HepG2 (cell line): ENCODE results near the gene PLPPR2. TPM values are rescaled to one million over a fixed set of nuclear protein-coding genes. Genes with fewer than 3 reads are reported as not detected.

Source experiments
- AGO2 ChIP-seq: fragments of 200-400 bp; formaldehyde crosslinking; optimal IDR thresholded peaks from 2 replicates; pipeline ENCODE3; 2017; ENCODE audit warnings: mild to moderate bottlenecking, low read depth, low read length, moderate library complexity
- ATF5 ChIP-seq: sonication (generic); formaldehyde crosslinking; IDR thresholded peaks from 2 replicates; pipeline ENCODE4 v1.4.0; 2020; ENCODE audit warnings: mild to moderate bottlenecking, low read depth, missing genetic modification reagents
- ATF7 ChIP-seq, 2 experiments: fragments of 450-650 bp in 1 of 2; sonication (generic) in 1 of 2; formaldehyde crosslinking in 1 of 2; IDR thresholded peaks; 2 replicates each; pipeline versions ENCODE4 v1.4.0 to v1.6.1; 2016 to 2020; ENCODE audit warnings: antibody characterized with exemption in 1 of 2, mild to moderate bottlenecking in 1 of 2, missing genetic modification reagents in 1 of 2
- CC2D1A ChIP-seq: sonication (generic); formaldehyde crosslinking; IDR thresholded peaks from 2 replicates; pipeline ENCODE4 v1.8.1; 2023; ENCODE audit warnings: mild to moderate bottlenecking, missing genetic modification reagents
- CREM ChIP-seq, 2 experiments: sonication (generic) in 1 of 2; formaldehyde crosslinking in 1 of 2; IDR thresholded peaks; 2 replicates each; pipeline versions ENCODE4 v1.4.0 to v1.6.1; 2016 to 2020; ENCODE audit warnings: antibody characterized with exemption in 1 of 2, mild to moderate bottlenecking in 1 of 2, missing genetic modification reagents in 1 of 2
- FOXK2 ChIP-seq: fragments of 450-650 bp; IDR thresholded peaks from 2 replicates; pipeline ENCODE4 v1.6.1; 2016
- HES4 ChIP-seq: sonication (generic); formaldehyde crosslinking; IDR thresholded peaks from 2 replicates; pipeline ENCODE4 v1.9.0; 2021; ENCODE audit warnings: mild to moderate bottlenecking, missing genetic modification reagents, borderline replicate concordance
- HIVEP1 ChIP-seq: sonication (generic); formaldehyde crosslinking; IDR thresholded peaks from 2 replicates; pipeline ENCODE4 v1.4.0; 2020; ENCODE audit warnings: mild to moderate bottlenecking, missing genetic modification reagents
- HMGXB4 ChIP-seq, 2 experiments: sonication (generic) in 1 of 2; formaldehyde crosslinking in 1 of 2; IDR thresholded peaks; 2 replicates each; pipeline versions ENCODE4 v1.4.0 to v1.6.1; 2018 to 2020; ENCODE audit warnings: missing genetic modification reagents in 2 of 2, borderline replicate concordance in 1 of 2, low read depth in 1 of 2, mild to moderate bottlenecking in 1 of 2, missing biosample characterization in 1 of 2
- MLLT10 ChIP-seq: sonication (generic); formaldehyde crosslinking; IDR thresholded peaks from 2 replicates; pipeline ENCODE4 v1.4.0; 2020; ENCODE audit warnings: missing genetic modification reagents
- NKX3-1 ChIP-seq: sonication (generic); formaldehyde crosslinking; IDR thresholded peaks from 2 replicates; pipeline ENCODE4 v1.5.0; 2020; ENCODE audit warnings: missing genetic modification reagents
- NR2F1 ChIP-seq, 2 experiments: fragments of 450-650 bp in 1 of 2; formaldehyde crosslinking in 1 of 2; IDR thresholded peaks; 2 replicates each; pipeline versions ENCODE4 v1.5.0 to v1.6.1; 2016 to 2020; ENCODE audit warnings: mild to moderate bottlenecking in 1 of 2, missing compliant biosample characterization in 1 of 2, missing genetic modification reagents in 1 of 2, moderate library complexity in 1 of 2
- NR2F2 ChIP-seq: IDR thresholded peaks from 2 replicates; pipeline ENCODE4 v1.6.1; 2012; ENCODE audit warnings: low read depth, inconsistent platforms, borderline replicate concordance
- REXO4 ChIP-seq: sonication (generic); formaldehyde crosslinking; IDR thresholded peaks from 2 replicates; pipeline ENCODE4 v1.8.0; 2022; ENCODE audit warnings: missing genetic modification reagents, mild to moderate bottlenecking, borderline replicate concordance
- SOX5 ChIP-seq: IDR thresholded peaks from 2 replicates; pipeline ENCODE4 v1.6.1; 2016; ENCODE audit warnings: borderline replicate concordance
- TBP ChIP-seq: sonication (generic); formaldehyde crosslinking; IDR thresholded peaks from 2 replicates; pipeline ENCODE4 v1.5.0; 2020; ENCODE audit warnings: missing genetic modification reagents
- USF2 ChIP-seq, 2 experiments: sonication (generic) in 1 of 2; formaldehyde crosslinking in 1 of 2; IDR thresholded peaks; 2 replicates each; pipeline versions ENCODE4 v1.5.1 to v1.6.1; 2011 to 2020; ENCODE audit warnings: borderline replicate concordance in 1 of 2, low read depth in 1 of 2, low read length in 1 of 2, mild to moderate bottlenecking in 1 of 2, missing genetic modification reagents in 1 of 2, moderate library complexity in 1 of 2
- ZBTB8A ChIP-seq: sonication (generic); formaldehyde crosslinking; IDR thresholded peaks from 2 replicates; pipeline ENCODE4 v1.4.0; 2020; ENCODE audit warnings: mild to moderate bottlenecking, low read depth, missing genetic modification reagents, borderline replicate concordance
- ZNF251 ChIP-seq: sonication (generic); formaldehyde crosslinking; IDR thresholded peaks from 2 replicates; pipeline ENCODE4 v1.9.0; 2021; ENCODE audit warnings: mild to moderate bottlenecking, missing genetic modification reagents
- ZNF33A ChIP-seq: sonication (generic); formaldehyde crosslinking; IDR thresholded peaks from 2 replicates; pipeline ENCODE4 v1.5.1; 2020; ENCODE audit warnings: missing genetic modification reagents, mild to moderate bottlenecking, moderate library complexity, borderline replicate concordance
- ZNF550 ChIP-seq: sonication (generic); formaldehyde crosslinking; IDR thresholded peaks from 2 replicates; pipeline ENCODE4 v1.4.0; 2020; ENCODE audit warnings: mild to moderate bottlenecking, missing genetic modification reagents, borderline replicate concordance
- ZNF569 ChIP-seq: sonication (generic); formaldehyde crosslinking; IDR thresholded peaks from 2 replicates; pipeline ENCODE4 v1.5.0; 2020; ENCODE audit warnings: mild to moderate bottlenecking, missing genetic modification reagents, moderate library complexity, borderline replicate concordance
- ZNF672 ChIP-seq: sonication (generic); formaldehyde crosslinking; IDR thresholded peaks from 2 replicates; pipeline ENCODE4 v1.8.1; 2022; ENCODE audit warnings: missing genetic modification reagents
- ZNF773 ChIP-seq: sonication (generic); formaldehyde crosslinking; IDR thresholded peaks from 2 replicates; pipeline ENCODE4 v1.4.0; 2020; ENCODE audit warnings: missing genetic modification reagents, borderline replicate concordance
- ZNF777 ChIP-seq: sonication (generic); formaldehyde crosslinking; IDR thresholded peaks from 2 replicates; pipeline ENCODE4 v1.4.0; 2020; ENCODE audit warnings: missing genetic modification reagents
- polyA plus RNA-seq, 8 experiments: library from polyadenylated mRNA; depleted of rRNA in 3 of 8; stranded (reverse) in 7 of 8; unstranded in 1 of 8; fragments of >200 nt; fragmentation: Illumina TruSeq in 4 of 8; extraction: Trizol in 4 of 8; gene quantifications; 2 replicates each; pipeline versions ENCODE4 v1.2.1 to v1.2.3, GENCODE V29; 2011 to 2016; ENCODE audit warnings: low read depth in 4 of 8, missing spikeins in 1 of 8, mixed read lengths in 1 of 8; ENCODE audit not compliant: insufficient read depth in 1 of 8
- total RNA-seq, 5 experiments: library from RNA; depleted of rRNA; stranded (reverse); fragments of >200 nt; fragmentation: Illumina TruSeq; extraction: Trizol; gene quantifications; 2 replicates each; pipeline ENCODE4 v1.2.3, GENCODE V29; 2016; ENCODE audit warnings: low read depth in 1 of 5

PLPPR2 gene
- total and polyA plus RNA-seq, 2 of the 13 experiments (the other 11 are each of a cell fraction or from before 2014, with no cell fraction given), result 1.5 to 2.1 TPM

- no peak for TF ChIP-seq USF2 (IDR thresholded peaks at IDR 0.05; ENCODE audit: low read depth, low read length)
- TF ChIP-seq USF2 (CRISPR knock-in tag; IDR thresholded peaks at IDR 0.05; ENCODE audit: borderline replicate concordance), result no peak
- TF ChIP-seq ZNF33A (CRISPR knock-in tag), result no peak
- TF ChIP-seq CREM (IDR thresholded peaks at IDR 0.05), result no peak
- TF ChIP-seq CREM (CRISPR knock-in tag; IDR thresholded peaks at IDR 0.05), result no peak
- no peak for TF ChIP-seq CC2D1A (CRISPR knock-in tag)
- TF ChIP-seq ZNF569 (CRISPR knock-in tag), result no peak
- TF ChIP-seq SOX5 (CRISPR knock-in tag), result no peak
- TF ChIP-seq ZNF251 (CRISPR knock-in tag), result no peak
- no peak for TF ChIP-seq ATF7 (IDR thresholded peaks at IDR 0.05)
- no peak; the same call in 1 of the 2 replicates for TF ChIP-seq ATF7 (CRISPR knock-in tag; IDR thresholded peaks at IDR 0.05)
- TF ChIP-seq ZNF773 (CRISPR knock-in tag), result no peak
- no peak for TF ChIP-seq ATF5 (CRISPR knock-in tag)
- TF ChIP-seq ZNF672 (CRISPR knock-in tag), result no peak
- no peak for TF ChIP-seq ZNF550
- TF ChIP-seq ZBTB8A (CRISPR knock-in tag), result no peak
- no peak for TF ChIP-seq HES4 (CRISPR knock-in tag)
- no peak for TF ChIP-seq TBP (CRISPR knock-in tag)
- TF ChIP-seq MLLT10 (CRISPR knock-in tag), result no peak
- 0 out of 4 replicates have a peak, but pooled peaks of 1 of the 2 experiments have one; percentile 22 for TF ChIP-seq HMGXB4 (CRISPR knock-in tag; IDR thresholded peaks at IDR 0.05; ENCODE audit: borderline replicate concordance in 1 of 2, low read depth in 1 of 2)
- TF ChIP-seq NR2F2, result no peak
- peak; percentile 18 for TF ChIP-seq AGO2
- no peak for TF ChIP-seq HIVEP1 (CRISPR knock-in tag)
- TF ChIP-seq FOXK2, result no peak
- peak in 1 of 2 experiments; percentile 36; a peak in 1 of 4 replicates for TF ChIP-seq NR2F1 (CRISPR knock-in tag; IDR thresholded peaks at IDR 0.05)
- no peak for TF ChIP-seq ZNF777 (CRISPR knock-in tag)
- TF ChIP-seq REXO4 (CRISPR knock-in tag), result no peak
- no peak for TF ChIP-seq NKX3-1 (CRISPR knock-in tag)
Observed at GRCh38 chr19:11339254-11340098, 15.8 kb upstream of the PLPPR2 start, which contains the start of gene RAB3D (continued).
